GM12892 (cell line): ENCODE results near the gene QDPR.

Experiments
- DNase-seq: peaks from one replicate; pipeline ENCODE4 v3.0.0; 2011; ENCODE audit not compliant: insufficient read length
- FAIRE-seq: peaks from 2 replicates; lab custom pipeline; 2011; peaks lifted over from hg19 to GRCh38; lab: Jason Lieb, UNC
- POLR2A ChIP-seq: IDR thresholded peaks from 2 replicates; pipeline ENCODE4 v1.6.1; 2011; ENCODE audit warnings: low read depth, low read length, control low read depth
- POLR2AphosphoS5 ChIP-seq: IDR thresholded peaks from 2 replicates; pipeline ENCODE4 v1.6.1; 2011; ENCODE audit warnings: low read depth, low read length, control low read depth
- TAF1 ChIP-seq: IDR thresholded peaks from 2 replicates; pipeline ENCODE4 v1.6.1; 2011; ENCODE audit warnings: low read depth, mild to moderate bottlenecking, control low read depth, low read length, borderline replicate concordance

QDPR gene

DNA sequence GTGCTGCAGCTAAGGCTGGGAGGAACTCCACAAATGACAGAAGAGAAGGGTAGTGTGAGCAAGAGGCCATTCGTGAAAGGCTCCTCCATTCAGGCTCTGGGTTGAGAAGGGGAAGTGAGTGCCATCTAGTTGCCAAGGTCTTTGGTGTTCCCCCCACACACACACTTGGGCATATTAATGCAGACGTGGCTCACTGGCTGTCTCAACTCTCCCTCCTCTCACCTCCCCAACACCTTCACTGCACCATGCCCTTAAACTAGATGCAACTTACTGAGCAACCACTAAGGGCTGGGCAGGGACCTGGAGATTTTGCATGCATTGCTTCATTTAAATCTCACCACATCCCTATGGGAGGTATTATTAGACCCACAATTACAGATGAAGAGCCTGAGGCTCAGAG is 11.8 kb upstream of the QDPR start:
- no peak for FAIRE-seq
- DNase-seq = no peak
- TF ChIP-seq POLR2A = no peak
- TF ChIP-seq TAF1 = no peak
- no peak for TF ChIP-seq POLR2AphosphoS5

DNA sequence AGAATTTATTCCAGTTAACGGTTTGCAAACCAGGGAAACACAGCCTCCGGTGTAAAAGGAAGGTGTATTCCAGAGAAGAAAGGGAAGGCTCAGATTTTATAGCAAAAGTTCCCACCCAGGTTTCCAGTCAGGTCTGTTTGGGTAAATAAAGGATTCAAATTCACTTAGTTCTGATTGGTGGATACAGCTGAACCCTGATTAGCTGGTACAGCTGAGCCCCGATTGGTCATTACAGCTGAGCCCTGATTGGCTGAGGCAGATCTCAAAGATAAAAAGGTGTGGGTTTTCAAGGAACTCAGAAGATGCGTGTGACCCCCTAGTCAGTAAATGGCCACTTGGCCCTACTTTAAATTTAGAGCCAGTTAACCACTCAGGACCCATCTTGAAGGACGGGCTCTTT is 9.7 kb upstream of the QDPR start:
- no peak for FAIRE-seq
- TF ChIP-seq POLR2AphosphoS5 (no peak), TAF1 (no peak), POLR2A (no peak)

DNA sequence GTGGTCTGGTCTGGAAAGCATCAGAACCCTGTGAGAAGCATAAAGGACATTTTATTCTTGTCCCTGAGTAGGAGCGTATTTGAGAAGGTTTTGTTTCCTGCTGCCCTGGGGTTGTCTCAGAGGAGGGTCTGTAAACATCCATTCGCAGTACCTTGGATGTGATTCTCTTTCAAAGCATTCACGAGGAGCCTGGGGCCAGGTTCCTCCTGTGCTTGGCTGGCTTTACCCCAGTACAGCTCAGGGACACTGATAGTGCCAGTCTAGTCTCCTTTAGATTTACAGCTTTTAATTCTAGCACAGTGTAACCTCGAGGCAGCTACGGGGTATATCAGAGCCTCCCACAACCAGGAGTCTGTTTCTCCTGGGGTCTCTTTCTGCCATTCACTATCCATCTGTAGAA is 5.8 kb upstream of the QDPR start:
- DNase-seq (no peak), FAIRE-seq (no peak)
- TF ChIP-seq TAF1 (no peak), POLR2A (no peak), POLR2AphosphoS5 (no peak)

More for the DNA sequence above, 9.7 kb upstream of the QDPR start:
- DNase-seq = no peak

DNA sequence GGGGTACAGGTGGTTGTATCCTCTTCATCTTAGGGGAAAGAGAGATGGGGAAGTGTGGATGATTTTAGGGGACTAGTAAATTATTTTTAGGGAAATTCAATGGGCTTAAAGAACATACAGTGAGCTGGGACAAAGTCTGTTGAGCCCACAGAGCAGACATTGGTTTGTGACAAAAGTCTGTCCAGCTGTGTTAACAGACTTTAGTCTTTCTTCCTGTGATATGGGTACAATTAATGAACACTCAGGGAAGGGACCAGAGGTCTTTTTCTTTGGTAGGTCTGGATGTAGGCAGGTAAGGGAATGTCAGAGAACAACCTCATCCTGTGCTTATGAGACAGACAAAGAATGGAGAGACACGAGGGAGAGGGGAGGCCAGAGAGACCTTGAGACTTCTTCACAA is 5.1 kb upstream of the QDPR start:
- FAIRE-seq (no peak), DNase-seq (no peak)
- no peak for TF ChIP-seq POLR2A
- TF ChIP-seq POLR2AphosphoS5 = no peak
- TF ChIP-seq TAF1 = no peak

DNA sequence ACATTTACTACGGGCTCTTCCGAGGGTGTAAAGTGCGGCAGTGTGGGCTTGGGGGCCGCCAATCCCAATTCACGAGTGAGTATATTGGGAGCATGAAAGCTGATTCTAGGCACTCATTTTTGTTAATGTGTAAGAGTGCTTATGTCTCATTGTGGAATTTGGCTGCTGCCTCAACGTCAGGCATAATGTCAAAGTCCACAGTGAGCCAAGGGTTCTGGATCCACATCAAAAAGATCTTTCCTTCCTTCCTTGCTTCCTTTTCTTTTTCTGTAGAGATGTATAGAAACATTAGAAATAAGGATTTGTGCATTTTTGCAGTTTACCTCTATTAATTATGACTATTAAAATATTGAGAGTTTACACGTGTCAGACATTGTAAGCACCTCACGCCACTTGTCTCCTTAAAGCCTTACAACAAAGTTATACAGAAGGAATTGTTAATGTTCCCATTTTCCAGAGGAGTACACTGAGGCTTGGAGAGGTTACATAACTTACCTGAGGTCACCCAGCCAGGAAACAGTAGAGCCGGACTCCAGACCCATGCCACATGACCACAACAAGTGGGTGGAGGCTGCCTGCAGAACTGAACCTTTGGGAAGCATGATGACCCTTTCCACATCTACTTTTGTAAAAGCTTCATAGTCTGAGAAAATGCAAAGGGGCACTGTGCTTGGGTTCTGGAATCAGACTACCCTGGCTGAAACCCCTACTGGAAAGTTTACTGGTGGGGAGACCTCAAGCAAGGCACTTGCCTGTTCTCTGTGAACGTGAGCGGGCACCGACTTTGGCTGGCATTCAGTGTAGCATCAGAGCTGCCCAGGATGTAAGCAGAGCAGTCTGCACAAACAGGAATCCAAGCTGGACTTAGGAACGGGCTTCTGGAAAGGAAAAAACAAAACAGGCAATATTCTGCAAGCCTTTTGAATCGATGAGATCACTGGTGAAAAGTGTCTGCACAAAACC is 3.8 kb upstream of the QDPR start:
- FAIRE-seq (no peak), DNase-seq (no peak)
- no peak for TF ChIP-seq POLR2AphosphoS5
- TF ChIP-seq POLR2A = no peak
- no peak for TF ChIP-seq TAF1

DNA sequence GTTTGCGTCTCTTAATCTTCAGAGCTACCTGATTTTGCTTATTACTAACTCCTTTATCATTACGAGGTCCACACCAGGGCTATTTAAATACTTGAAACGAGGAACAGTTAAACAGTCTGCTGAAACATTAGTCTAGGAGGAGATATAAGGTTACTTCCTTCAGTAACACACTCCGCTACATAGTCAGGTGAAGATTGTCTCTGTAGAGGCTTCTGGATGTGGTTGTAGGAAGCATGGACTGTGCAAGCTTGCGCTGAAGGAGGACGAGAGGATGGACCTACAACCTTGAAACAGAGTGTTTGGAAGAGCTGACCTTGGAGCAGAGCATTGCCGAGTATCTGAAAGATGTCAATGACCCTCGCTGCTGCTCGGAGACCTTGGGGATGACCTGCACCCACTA is 3.0 kb upstream of the QDPR start, which contains the start of gene CLRN2:
TSS of gene CLRN2 (plus strand) at position 301 of the 400 bp plus-strand sequence. CDS start 102 bp downstream, outside the sequence.
- no peak for TF ChIP-seq TAF1
- no peak for TF ChIP-seq POLR2A
- no peak for TF ChIP-seq POLR2AphosphoS5
- FAIRE-seq (no peak), DNase-seq (no peak)

DNA sequence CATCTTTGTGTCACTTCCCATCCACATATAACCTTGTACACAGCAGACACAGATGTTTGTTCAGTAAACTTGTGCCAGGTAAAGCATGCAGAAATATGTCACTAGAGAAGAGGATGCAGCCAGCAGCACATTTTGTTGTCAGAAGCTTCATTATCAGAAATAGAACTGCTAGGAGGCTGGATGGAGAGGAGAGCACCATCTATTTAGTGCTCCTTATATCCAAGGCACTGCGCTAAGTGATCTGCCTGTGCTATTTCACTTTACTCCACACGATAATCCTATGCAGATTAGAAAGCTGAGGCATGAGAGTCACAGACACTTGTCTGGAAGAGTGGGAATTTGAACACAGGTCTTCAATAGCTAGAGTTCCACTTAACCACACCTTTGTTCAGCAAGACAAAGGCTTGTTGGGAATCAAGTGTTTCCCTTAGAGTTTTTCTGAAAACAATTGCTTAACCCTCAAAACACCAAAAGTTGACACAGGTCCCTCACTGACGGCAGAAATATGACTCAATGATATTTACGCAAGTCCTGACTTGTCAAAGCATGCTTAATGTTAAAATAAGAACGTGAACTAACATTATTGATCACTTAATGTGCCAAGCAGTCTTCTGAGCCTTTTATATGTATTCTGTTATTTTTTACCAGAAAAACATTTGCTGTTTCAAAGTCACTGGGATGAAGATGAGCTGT is 1.2 kb upstream of the QDPR start:
- no peak for DNase-seq
- FAIRE-seq = no peak
- no peak for TF ChIP-seq TAF1
- TF ChIP-seq POLR2AphosphoS5 = no peak
- no peak for TF ChIP-seq POLR2A

DNA sequence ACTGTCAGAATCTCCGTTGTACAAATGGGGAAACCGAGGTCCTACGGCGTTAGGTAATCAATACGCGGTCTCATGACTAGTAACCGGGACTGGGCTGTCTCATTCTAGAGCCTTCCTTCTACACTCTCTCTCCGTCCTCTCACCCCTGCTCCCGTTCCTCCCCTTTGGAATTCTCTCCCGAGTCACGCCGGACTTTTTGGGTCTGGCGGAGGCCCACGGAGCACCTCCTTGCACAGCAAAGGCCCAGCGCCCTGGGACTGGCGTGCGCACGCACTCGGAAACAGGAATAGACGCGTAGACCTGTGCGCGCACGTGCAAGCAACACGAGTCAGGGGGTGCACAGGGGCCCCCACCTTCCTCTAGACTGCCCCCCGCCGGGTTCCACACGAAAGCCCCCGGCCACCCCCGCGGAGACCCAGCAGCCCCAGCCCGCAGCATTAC is 361 bp downstream of the QDPR start:
- FAIRE-seq = no peak
- TF ChIP-seq POLR2A (no peak), TAF1 (no peak), POLR2AphosphoS5 (no peak)
- DNase-seq = no peak

DNA sequence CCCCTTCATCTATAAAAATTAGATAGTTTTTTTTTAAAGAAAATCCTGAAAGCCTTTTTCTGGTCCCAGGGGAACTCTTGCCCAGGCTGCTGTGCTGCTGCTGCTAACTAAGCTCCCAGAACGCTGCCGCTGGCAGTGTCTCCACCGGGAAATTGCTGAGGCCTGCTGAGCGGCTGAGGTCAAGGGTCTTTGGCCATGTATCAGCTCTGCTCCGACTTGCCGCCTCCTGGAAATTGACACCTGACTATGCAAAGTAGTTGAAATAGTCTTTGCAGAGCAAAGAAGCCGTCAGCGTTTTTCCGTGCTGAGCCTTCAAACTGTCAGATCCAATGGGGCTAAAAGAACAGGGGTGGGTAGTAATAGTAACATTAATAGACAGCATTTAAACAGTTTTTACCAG is 839 bp downstream of the QDPR start:
- FAIRE-seq (no peak), DNase-seq (no peak)
- no peak for TF ChIP-seq POLR2AphosphoS5
- no peak for TF ChIP-seq TAF1
- TF ChIP-seq POLR2A = no peak

DNA sequence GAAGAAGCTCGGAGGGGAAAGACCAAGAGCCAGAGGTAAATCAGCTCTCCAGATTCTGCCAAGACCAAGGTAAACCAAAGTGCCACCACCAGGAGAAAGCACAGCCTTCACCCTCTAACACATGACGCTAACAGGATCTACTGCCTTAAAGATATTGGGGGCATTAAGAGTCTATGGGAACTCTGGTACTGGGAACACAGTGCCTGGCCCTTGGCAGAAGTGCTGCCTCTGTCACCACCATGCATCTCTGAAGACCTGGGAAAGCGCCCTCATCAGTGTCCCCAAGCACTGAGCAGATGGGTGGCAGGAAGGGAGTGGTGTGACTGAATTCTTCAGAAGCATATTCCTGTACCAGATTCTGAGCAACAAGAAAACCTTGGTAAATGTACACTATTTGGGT is 1.3 kb downstream of the QDPR start:
- no peak for FAIRE-seq
- no peak for TF ChIP-seq POLR2A
- TF ChIP-seq POLR2AphosphoS5 = no peak
- TF ChIP-seq TAF1 = no peak
- no peak for DNase-seq

DNA sequence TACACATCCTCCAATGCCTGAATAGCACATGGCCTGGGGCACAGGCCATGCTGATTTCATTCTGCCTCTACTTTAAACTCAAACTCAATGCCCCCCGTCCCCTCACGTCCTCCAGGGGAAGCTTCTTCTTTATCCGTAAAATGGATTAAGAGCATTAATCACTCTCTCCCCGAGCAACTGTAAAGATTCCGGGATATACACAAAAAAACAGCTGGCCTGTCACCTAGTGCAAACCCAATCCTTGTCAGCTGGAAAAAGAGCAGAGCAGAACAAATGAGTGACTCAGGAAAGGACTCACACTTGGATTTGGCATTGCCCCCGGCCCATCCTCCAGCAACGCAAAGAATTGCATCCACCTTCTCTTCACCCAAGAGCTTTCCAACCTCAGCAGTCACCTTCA is 7.8 kb downstream of the QDPR start:
- DNase-seq (no peak), FAIRE-seq (no peak)
- TF ChIP-seq POLR2A (no peak), TAF1 (no peak), POLR2AphosphoS5 (no peak)

DNA sequence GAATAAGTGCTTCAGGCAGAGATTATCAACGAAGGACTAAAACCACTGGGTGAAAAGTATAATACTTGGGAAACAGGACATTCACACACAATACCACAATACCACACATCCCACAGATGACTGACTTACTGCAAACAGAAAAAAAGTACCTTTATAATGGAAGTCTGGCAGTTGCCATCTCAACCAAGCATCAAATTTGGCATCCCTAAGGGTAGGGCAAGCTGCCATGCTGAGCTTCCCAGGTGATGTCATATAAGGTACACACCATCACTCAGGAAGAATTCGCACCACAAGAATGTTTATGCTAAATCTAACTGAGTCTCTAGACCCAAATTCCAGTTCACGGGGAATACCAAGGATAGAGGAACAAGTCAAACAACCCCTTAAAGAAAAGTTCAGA is 9.1 kb downstream of the QDPR start:
- FAIRE-seq = no peak
- no peak for DNase-seq

DNA sequence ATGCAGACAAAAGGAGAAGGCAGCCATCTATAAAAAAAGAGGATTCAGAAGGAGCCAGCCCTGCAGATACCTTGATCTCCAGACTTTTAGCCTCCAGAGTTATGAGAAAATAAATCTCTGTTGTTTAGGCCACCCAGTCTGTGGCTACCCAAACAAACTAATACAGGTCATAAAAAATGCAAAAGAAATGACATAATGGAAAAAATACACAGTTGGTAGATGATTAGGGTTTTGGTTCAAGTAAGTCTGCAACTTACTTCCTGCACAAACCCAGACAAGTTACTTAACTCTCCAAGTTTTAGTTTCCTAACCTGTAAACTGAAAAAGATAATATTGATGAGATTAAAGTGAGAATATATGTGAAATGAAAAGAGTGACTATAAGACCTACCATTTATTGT is 11.3 kb downstream of the QDPR start:
- FAIRE-seq (no peak), DNase-seq (no peak)
- TF ChIP-seq POLR2A (no peak), POLR2AphosphoS5 (no peak), TAF1 (no peak)

More for the DNA sequence above, 9.1 kb downstream of the QDPR start:
- TF ChIP-seq POLR2A = no peak
- no peak for TF ChIP-seq POLR2AphosphoS5
- no peak for TF ChIP-seq TAF1

DNA sequence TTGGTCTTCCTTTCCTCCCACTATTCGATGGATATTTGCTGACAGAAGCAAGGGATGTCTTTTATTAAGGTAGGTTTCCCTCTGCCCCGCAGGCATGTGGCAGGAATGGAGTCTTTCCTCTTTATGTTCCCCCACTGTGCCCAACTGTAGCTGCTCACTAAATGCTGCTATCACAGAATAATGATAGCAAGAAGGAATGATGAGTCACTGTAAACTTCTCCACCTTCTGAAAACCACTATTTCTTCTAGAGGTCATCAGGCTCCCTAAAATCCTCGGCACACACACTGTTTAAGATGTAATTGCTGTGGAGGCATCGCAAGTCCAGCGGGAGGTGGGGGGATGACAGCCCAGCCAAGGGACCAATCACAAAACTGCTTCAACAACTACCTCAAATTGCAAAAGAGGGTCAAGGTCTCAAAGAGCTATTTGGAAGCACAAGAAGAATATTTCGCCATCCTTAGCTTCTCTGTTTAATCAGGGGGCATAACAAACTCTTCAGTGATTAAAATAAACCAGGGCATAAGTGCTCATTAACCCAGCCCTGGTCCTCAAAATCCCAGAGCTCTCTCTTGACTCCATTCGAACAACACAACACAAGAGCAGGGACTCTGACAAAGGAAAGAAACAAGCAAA is 13.9 kb downstream of the QDPR start:
- TF ChIP-seq TAF1 (no peak), POLR2AphosphoS5 (no peak), POLR2A (no peak)
- no peak for DNase-seq
- FAIRE-seq = no peak
